HPDE6-E6E7 (cell line): ENCODE data around the gene RANBP17.
"Not testable (repeated sequence)": the region's sequence is repeated elsewhere in the genome, so short reads cannot be mapped to it uniquely, and the experiment has no call there.

Source experiments
- DNase-seq: peaks from one replicate; pipeline ENCODE4 v3.0.0; 2011; ENCODE audit warnings: missing footprints; ENCODE audit errors: extremely low spot score

Gene RANBP17

DNA sequence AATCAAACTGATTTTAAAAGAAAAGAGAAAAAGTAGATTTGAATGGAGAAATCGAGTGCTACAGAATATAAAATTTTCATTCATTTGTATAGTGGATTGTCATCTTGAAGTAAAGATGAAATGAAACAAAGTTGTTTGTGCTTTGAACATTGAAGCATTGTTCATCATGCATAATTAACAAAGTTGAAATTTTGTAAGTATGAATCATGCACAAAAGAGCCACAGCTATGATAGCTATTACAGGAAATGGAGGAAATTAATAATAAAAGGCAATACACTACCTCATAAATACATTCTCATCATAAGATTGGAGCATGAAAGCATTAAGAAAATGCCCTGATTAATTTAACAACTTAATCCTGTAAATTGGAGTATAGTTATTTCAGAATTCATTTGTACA, 293.8 kb downstream of the RANBP17 start:
- DNase-seq = no peak

DNA sequence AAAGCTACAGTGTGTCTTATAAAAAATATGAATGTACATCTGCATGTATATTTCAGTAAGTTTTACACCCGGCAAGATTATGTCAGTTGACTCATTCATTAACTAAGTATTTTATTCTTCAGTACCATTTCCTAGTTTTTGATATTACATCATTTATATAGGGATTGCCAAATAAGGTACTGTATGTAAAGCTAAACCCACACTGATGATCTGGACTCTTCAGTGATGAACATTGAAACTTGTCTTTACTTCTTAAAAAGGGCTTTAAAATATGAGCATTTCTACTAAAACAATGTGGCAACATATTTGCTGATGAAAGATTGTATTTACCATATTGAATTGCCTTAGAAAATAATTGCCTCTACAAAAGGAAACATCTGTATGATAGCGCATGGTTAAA, 295.5 kb downstream of the RANBP17 start:
- DNase-seq = no peak

- no peak for DNase-seq
Observed at GRCh38 chr5:171157775-171158174, 296.0 kb downstream of the RANBP17 start.

- peak; percentile 14 for DNase-seq
Observed at GRCh38 chr5:171158581-171158980, 296.8 kb downstream of the RANBP17 start.

DNA sequence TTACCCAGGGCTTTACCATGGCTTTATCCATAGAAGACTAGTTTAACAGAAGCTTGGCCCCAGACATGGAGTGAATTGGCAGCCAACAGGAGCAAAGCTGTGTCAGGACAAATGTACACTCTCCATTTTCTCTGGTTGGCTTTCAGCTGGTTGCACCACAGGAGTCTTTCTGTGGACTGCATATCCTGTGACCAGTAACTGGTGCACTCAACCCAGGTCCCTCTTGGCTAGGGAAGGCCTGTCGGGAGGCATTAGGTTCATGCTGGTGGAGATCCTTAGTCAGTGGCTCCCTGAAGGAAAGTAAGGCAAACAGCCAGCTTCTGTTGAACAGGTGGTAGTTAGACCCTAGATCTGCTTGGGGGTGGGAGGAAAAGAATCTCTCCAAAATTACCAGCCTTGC, 300.3 kb downstream of the RANBP17 start:
- DNase-seq = no peak

GRCh38 chr5:171162596-171162995, 300.8 kb downstream of the RANBP17 start:
- peak; percentile 21 for DNase-seq

DNA sequence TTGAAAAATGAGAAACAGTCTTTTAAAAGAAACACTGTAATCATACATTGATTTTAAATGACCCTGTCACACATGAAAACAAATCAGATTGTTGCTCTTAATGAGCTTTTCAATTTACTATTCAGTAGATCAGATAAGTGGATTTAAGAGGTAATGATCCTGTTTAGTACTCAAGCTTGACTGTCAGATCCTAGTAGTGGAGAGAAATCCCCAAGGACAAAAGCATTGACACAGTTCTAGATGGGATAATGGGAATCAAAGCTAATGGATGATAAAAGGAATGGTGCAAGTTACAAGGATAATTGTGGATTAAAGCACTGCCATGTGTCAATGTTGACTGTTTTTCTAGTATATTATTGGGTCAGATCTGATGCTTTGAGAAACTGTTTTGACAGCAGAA, 304.9 kb downstream of the RANBP17 start:
- no peak for DNase-seq

- no peak for DNase-seq
Observed at GRCh38 chr5:171168171-171168570, 306.4 kb downstream of the RANBP17 start.

DNA sequence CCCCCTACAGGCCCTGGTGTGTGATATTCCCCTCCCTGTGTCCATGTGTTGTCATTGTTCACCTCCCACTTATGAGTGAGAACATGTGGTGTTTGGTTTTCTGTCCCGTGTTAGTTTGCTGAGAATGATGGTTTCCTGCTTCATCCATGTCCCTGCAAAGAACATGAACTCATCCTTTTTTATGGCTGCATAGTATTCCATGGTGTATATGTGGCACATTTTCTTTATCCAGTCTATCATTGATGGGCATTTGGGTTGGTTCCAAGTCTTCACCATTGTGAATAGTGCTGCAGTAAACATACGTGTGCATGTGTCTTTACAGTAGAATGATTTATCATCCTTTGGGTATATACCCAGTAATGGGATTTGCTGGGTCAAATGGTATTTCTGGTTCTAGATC, 313.1 kb downstream of the RANBP17 start:
- not testable (repeated sequence) for DNase-seq

DNA sequence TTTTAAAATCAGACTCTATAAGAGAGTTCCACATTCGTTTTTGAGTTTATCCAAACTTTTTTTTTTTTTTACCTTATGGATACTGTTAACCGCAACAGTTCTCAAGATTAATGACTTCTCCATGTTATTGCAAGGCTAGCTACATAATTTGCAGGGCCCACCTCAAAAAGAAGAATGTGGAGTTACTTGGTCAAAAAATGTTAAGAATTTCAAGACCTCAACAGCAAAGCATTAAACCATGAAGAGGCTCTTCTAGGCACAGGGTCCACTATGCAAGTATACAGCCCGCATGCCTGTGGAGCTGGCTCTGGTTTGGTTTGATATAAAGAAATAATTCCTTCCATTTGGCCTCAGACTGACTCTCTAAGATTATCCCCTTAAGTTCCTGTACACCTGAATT, 313.9 kb downstream of the RANBP17 start:
- DNase-seq = no peak

DNA sequence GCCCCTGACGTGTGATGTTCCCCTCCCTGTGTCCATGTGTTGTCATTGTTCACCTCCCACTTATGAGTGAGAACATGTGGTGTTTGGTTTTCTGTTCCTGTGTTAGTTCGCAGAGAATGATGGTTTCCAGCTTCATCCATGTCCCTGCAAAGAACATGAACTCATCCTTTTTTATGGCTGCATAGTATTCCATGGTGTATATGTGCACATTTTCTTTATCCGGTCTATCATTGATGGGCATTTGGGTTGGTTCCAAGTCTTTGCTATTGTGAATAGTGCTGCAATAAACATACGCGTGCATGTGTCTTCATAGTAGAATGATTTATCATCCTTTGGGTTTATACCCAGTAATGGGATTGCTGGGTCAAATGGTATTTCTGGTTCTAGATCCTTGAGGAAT, 316.4 kb downstream of the RANBP17 start:
- not testable (repeated sequence) for DNase-seq

DNA sequence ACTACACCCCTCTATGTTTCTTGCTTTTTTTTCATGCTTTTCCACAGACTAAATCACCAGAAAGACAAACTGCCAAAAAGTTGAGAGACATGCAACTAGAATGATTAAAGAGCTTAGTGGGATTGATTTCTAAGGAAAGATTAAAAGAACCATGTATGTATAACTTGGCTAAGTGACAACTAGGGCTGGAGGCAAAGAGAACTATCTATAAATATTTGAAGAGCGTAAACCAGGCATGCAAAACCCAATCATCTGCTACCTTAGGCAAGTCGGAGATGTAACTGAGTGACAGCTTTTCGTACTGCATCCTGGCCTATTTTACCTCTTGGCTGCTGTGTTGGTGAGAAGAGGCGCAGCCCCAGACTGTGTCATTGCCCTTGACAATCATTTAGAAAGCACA, 326.2 kb downstream of the RANBP17 start:
- no peak for DNase-seq

GRCh38 chr5:171189442-171189841, 327.6 kb downstream of the RANBP17 start:
- no peak for DNase-seq

DNA sequence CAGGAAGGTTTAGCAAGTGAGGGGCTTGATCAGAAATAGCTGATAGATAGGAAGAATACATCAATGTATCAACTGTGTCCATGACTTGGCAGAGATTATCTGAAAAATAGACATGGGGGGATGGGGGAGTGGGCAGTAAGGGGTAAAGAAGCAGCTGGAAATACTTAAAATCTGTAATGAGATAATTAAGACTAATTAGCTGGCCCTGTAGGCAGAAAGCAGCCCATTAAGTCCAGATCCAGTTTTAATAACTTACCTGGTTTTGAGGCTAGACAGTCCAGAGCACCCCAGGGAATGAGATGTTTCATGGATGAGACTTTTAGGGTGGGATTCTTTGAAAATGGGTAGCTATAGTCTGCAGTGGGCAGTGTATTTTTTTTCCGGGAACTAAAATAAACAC, 330.3 kb downstream of the RANBP17 start:
- DNase-seq = no peak

GRCh38 chr5:171201310-171201709, 339.5 kb downstream of the RANBP17 start:
- DNase-seq = no peak

DNA sequence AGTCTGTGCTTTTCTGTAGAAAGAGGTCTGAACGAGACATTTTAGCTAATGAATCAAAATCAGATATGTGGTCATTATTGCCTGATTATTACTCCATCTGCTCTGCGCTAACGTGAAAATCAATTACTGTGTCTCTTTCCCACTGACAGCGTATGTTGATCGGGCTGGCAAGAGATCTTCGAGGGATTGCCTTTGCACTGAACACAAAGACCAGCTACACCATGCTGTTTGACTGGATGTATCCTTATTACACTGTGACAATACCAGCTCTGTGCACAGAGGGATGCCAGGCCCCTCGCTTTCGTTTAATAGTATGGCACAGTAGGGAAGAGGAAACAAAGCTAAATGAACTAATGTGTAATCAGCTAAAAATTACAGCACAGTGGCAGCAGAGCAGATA, 343.6 kb downstream of the RANBP17 start:
- no peak for DNase-seq

DNA sequence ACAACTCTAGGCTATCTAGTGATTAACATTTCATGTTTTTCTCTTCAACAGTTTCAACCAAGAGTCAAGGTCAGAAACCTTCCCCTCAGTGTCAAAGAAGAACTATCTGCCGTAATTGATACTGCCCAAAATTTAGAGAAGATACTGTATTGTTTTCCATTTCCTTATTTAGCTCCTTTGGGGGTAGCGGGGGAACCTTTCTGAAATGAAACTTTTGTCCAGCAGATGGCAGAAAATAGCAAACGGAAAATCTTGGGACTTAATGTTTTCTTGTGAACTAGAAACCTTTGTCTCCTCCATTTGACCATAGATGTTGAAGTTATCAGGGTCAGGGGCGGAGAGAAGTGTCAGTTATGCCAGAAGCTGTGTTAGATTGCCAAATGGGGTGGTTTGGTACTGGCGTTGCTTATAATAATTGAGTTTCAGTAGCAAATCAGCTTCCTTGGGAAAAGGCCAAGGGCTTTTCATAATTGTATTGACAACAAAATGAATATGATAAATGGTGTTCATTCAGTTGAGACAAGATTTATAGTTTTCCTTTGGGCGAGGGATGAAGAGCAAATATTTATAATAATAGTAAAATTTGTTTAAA, 345.5 kb downstream of the RANBP17 start:
- DNase-seq = peak; percentile 15

DNA sequence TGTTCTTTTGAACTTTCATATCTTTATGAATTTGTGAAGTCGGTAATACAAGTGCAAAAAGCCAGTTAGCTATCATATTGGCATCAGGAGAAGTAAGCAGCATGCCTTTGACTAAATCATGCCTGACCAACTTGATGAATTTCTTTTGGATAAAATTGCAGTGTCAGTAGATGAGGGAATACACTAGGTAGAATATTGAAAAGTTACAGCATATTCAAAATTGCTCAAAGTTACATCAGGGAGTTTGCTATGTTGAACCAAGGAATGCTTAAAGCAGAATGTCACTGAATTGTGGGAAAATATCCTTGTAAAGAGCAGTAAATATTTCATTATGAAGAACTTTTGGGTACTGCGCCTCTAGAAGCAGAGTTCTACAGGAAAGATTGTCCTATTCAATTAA, 360.1 kb downstream of the RANBP17 start:
- DNase-seq = no peak

DNA sequence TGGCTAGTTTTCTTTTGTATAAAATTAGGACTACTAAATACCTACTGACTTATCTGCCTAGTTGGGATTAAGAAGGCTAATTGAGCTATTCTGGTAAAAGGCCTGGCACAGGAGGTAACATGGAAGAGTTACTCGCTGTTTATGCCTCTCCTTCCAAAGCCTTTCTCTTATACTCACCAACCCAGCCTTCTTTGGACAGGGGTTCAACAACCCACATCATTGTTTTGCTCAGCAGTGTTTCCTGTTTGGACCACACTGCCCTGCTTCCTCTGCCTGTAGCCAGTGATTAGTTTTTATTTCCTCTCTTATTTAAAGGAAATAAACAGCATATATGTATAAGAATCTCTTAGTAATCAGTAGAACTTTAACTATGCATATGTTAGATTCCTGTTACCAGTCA, 362.1 kb downstream of the RANBP17 start:
- no peak for DNase-seq

- no peak for DNase-seq
Observed at GRCh38 chr5:171226096-171226754, 364.4 kb downstream of the RANBP17 start.

GRCh38 chr5:171226864-171227263, 365.0 kb downstream of the RANBP17 start:
- no peak for DNase-seq

DNA sequence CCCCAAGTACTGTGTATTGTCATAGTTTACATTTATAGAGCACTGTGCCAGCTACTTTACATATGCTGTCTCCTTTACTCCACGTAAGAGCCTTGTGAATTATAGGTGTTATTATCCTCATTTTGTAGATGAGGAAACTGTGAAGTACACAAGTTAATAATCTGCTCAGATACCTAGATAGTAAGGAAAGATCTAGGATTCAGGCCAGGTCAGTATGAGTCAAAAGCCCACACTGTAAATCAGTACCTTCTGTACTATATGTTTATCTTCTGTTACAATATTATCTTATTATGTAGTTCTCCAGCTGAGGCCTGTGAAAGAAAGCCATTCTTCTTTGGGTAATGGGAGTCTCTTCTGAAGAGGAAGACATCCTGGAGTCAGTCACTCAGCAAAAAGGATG, 374.8 kb downstream of the RANBP17 start:
- no peak for DNase-seq

- DNase-seq = no peak
Observed at GRCh38 chr5:171242521-171242920, 380.7 kb downstream of the RANBP17 start.

DNA sequence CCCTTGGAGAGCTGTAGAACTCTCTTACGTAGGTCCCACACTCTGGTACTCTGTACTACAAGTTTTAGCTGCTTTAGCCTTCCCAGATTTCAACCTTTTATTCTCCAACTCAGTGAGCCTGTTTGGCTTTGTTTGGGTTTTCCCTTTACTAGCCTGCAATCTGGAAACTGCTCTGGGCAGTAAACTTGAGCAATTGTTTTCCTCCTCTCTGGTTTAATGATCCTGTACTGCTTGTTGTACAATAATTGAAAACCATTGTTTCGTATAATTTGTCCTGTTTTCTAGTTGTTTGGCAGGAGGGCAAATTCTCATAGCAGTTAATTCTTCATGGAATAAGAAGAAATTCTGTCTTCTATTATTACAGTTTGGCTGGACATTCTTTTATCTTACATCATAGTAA, 384.4 kb downstream of the RANBP17 start:
- DNase-seq = no peak
